ENCODE results near the gene NRDC. TPM values are rescaled to one million over a fixed set of nuclear protein-coding genes. Genes with fewer than 3 reads are reported as not detected.

NRDC gene
- total and polyA plus RNA-seq, 2 of the 8 experiments (the other 6 are each of a cell fraction or from before 2014, with no cell fraction given), result 70.2 to 182 TPM

DNA sequence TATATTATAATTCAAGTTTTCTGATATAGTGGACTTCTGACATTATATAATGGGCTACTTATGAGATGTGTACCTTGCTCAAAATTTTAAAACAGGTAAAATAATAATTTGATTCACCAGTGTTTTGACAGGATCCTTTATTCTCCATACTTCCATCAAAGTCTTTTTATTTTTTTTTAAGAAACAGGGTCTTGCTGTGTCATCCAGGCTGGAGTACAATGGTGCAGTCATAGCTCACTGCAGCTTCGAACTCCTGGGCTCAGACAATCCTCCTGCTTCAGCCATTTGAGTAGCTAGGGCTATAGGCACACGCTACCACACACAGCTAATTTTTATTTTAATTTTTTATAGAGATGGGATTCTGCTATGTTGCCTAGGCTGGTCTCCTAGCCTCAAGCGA, 129.4 kb downstream of the NRDC start:
- 80% methylated on average over 3 of the region's 3 CpGs; no CpG with 5 or more reads in 1 of the 2 experiments for WGBS, 2 experiments (ENCODE audit: extremely low coverage in 1 of 2, insufficient coverage in 1 of 2, insufficient read length in 1 of 2, insufficient replicate concordance in 2 of 2, low coverage in 1 of 2, low lambda C conversion rate in 2 of 2, missing lambda C conversion rate in 1 of 2)
- H3K4me1 ChIP-seq (replicated peaks in 1 of 4; ENCODE audit: control insufficient read depth in 3 of 4, insufficient read depth in 4 of 4, low read length in 3 of 4), result no peaks in the 10 kb centered on the region; a peak in 1 of 7 replicates
- ChIA-PET POLR2A (ENCODE audit: partially characterized antibody) (no interaction called here), CTCF (ENCODE audit: partially characterized antibody) (interaction anchor here (0.9 to 2.5 kb wide), 3 partner anchors 17 to 83 kb away, joined by 4 to 12 read pairs (median 4); no protein-coding TSS in a partner anchor)
- H3K27ac ChIP-seq (ENCODE audit: low read depth, low read length), result no peak overlapping the region
- no peak overlapping the region for H2BK5ac ChIP-seq (ENCODE audit: low read depth, low read length)
- no peak overlapping the region for H3K4me2 ChIP-seq (ENCODE audit: insufficient read depth in 1 of 2, low read depth in 2 of 2, low read length in 2 of 2)
- no peak overlapping the region for H3K56ac ChIP-seq (replicated peaks; ENCODE audit: insufficient read length, low read depth, low read length)
- H2AK5ac ChIP-seq (ENCODE audit: low read depth, low read length), result no peak overlapping the region
- H3K4me3 ChIP-seq (ENCODE audit: extremely low read depth in 1 of 4, insufficient read depth in 2 of 4, low read depth in 3 of 4, low read length in 4 of 4), result no peak overlapping the region
- no peak overlapping the region for H2BK15ac ChIP-seq (ENCODE audit: low read length)
- no peak overlapping the region for H2AFZ ChIP-seq (ENCODE audit: low read length)
- peaks cover 0 to 8% (median 1%) of the 10 kb centered on the region in 4 experiments; a peak in 3 of 8 replicates for H3K36me3 ChIP-seq (ENCODE audit: control insufficient read depth in 2 of 4, insufficient read depth in 4 of 4, low read length in 3 of 4)
- no peak overlapping the region for H2BK120ac ChIP-seq (replicated peaks; ENCODE audit: low read depth, low read length)
- no peak overlapping the region for H2BK20ac ChIP-seq (ENCODE audit: low read length)
- FAIRE-seq (peak; percentile 19), DNase-seq (ENCODE audit: low read depth in 1 of 2, low spot score in 2 of 2) (no peak)
- H3K79me2 ChIP-seq (ENCODE audit: control insufficient read depth in 1 of 2, insufficient read depth in 2 of 2, low read length in 2 of 2), result no peaks in the 10 kb centered on the region
- H4K20me1 ChIP-seq (replicated peaks in 1 of 2; ENCODE audit: control insufficient read depth in 1 of 2, insufficient read depth in 2 of 2, low read length in 2 of 2), result no peaks in the 10 kb centered on the region
- H3K23me2 ChIP-seq (ENCODE audit: low read depth, low read length), result no peaks in the 10 kb centered on the region
- no peak overlapping the region for H3K18ac ChIP-seq (ENCODE audit: extremely low read depth, low read length)
- H3K27me3 ChIP-seq (replicated peaks in 1 of 4; ENCODE audit: control insufficient read depth in 3 of 4, extremely low read depth in 1 of 4, insufficient read depth in 3 of 4, low read length in 3 of 4), result no peaks in the 10 kb centered on the region
- H4K5ac ChIP-seq (ENCODE audit: insufficient read length, low read depth, low read length), result no peak overlapping the region
- TF ChIP-seq NANOG (IDR thresholded peaks at IDR 0.05; ENCODE audit: insufficient read depth, low read depth, low read length, poor library complexity, severe bottlenecking) (no peak), RNF2 (IDR thresholded peaks at IDR 0.05; ENCODE audit: borderline replicate concordance, low read depth, low read length, missing control alignments, poor library complexity, severe bottlenecking) (no peak), HDAC2 (IDR thresholded peaks at IDR 0.05; ENCODE audit: borderline replicate concordance in 1 of 2, low read depth in 2 of 2, low read length in 2 of 2) (no peak), EZH2 (IDR thresholded peaks at IDR 0.05; ENCODE audit: low read depth, low read length, severe bottlenecking) (no peak)
- H3K9ac ChIP-seq (replicated peaks in 1 of 4; ENCODE audit: extremely low read depth in 1 of 4, low read depth in 3 of 4, low read length in 3 of 4), result no peak overlapping the region
- no peaks in the 10 kb centered on the region for H3K9me3 ChIP-seq (ENCODE audit: insufficient read depth in 2 of 2, low read depth in 1 of 2, low read length in 1 of 2)
- H4K91ac ChIP-seq (replicated peaks; ENCODE audit: insufficient read length, low read length), result no peak overlapping the region
- no peak overlapping the region for H3K23ac ChIP-seq (ENCODE audit: insufficient read length)
- no peak overlapping the region for H2BK12ac ChIP-seq (ENCODE audit: low read depth, low read length)
- H3K79me1 ChIP-seq (ENCODE audit: low read depth, low read length), result no peaks in the 10 kb centered on the region; the same call in 1 of the 2 replicates
- H4K8ac ChIP-seq (ENCODE audit: extremely low read depth, insufficient read depth, low read length), result no peak overlapping the region
- H3K14ac ChIP-seq (ENCODE audit: insufficient read length), result no peak overlapping the region
- no peak overlapping the region for H3K4ac ChIP-seq (replicated peaks; ENCODE audit: insufficient read length, low read depth, low read length)

All from H1 (cell line).